Gastroesophageal sphincter (tissue), 3 donors: Measurements from ENCODE around the gene TTL.

ENCODE experiments used
- POLR2A ChIP-seq, 2 donors: fragments of 450-650 bp; IDR thresholded peaks; one replicate each; pipeline ENCODE4 v1.6.1; 2017; ENCODE audit warnings: antibody characterized with exemption in 2 of 2, mild to moderate bottlenecking in 2 of 2, moderate library complexity in 1 of 2
- POLR2AphosphoS5 ChIP-seq: sonication (generic); formaldehyde crosslinking; IDR thresholded peaks from one replicate; pipeline ENCODE4 v1.6.1; 2017; ENCODE audit warnings: antibody characterized with exemption
- TF ChIP-seq, protein P1 (sequence below), 4 experiments: fragments of 200-600 bp in 2 of 4; fragments of 450-650 bp in 2 of 4; sonication (generic) in 1 of 4; IDR thresholded peaks; one replicate each; pipeline ENCODE4 v1.5.1; 2017 to 2019; ENCODE audit warnings: antibody characterized with exemption in 4 of 4, mild to moderate bottlenecking in 2 of 4, moderate library complexity in 2 of 4

DNA sequence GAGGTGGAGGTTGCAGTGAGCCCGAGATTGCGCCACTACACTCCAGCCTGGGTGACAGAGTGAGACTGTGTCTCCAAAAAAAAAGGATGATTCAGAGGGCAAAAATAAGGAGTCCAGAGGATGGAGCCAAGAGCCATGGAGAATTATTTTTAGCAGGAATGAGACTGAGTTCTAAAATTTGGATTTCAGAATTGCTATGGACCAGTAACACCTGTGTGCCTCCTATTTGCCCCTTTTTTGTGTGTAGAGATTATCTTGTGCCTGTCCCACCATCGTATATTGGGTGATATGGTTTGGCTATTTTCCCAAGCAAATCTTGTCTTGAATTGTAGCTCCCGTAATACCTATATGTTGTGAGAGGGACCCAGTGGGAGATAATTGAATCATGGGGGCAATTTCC lies 32.1 kb upstream of the TTL start:
- TF ChIP-seq, protein P1, sequence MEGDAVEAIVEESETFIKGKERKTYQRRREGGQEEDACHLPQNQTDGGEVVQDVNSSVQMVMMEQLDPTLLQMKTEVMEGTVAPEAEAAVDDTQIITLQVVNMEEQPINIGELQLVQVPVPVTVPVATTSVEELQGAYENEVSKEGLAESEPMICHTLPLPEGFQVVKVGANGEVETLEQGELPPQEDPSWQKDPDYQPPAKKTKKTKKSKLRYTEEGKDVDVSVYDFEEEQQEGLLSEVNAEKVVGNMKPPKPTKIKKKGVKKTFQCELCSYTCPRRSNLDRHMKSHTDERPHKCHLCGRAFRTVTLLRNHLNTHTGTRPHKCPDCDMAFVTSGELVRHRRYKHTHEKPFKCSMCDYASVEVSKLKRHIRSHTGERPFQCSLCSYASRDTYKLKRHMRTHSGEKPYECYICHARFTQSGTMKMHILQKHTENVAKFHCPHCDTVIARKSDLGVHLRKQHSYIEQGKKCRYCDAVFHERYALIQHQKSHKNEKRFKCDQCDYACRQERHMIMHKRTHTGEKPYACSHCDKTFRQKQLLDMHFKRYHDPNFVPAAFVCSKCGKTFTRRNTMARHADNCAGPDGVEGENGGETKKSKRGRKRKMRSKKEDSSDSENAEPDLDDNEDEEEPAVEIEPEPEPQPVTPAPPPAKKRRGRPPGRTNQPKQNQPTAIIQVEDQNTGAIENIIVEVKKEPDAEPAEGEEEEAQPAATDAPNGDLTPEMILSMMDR (IDR thresholded peaks at IDR 0.05), result no peak
- no peak for TF ChIP-seq POLR2A (IDR thresholded peaks at IDR 0.05)
- TF ChIP-seq POLR2AphosphoS5, result no peak
